Ramos (cell line): ENCODE measurements around the gene PLPP6.

ENCODE experiments used
- in situ Hi-C: fragments of 300-500 bp; cut with MboI; formaldehyde crosslinking; loops from one replicate; pipeline ENCODE4 v1.14.3; 2022; ENCODE audit warnings: low sequenced_read_pairs; ENCODE audit not compliant: unreplicated experiment

Gene PLPP6

GRCh38 chr9:4661165-4661564 is 929 bp upstream of the PLPP6 start:
- in situ Hi-C loops: no loop called here

DNA sequence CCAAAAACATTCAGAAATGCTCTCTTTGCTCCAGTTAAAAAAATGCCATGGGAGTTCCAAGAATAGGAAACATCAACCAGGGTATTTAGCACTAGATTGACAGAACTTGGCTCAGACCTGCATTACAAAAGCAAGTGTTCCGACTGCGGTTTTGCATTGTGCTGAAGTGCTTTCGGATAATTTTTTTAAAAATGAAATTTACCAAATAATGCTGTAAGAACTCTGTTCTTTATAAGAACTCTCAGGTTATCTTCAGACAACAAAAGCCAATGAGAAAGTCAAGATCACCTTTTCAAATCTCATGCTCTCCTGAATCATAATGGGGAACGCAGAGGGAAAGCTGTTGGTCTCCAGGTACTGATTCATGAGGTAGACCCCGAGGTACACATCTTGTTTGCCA is 483 bp upstream of the PLPP6 start:
- in situ Hi-C loops: no loop called here

DNA sequence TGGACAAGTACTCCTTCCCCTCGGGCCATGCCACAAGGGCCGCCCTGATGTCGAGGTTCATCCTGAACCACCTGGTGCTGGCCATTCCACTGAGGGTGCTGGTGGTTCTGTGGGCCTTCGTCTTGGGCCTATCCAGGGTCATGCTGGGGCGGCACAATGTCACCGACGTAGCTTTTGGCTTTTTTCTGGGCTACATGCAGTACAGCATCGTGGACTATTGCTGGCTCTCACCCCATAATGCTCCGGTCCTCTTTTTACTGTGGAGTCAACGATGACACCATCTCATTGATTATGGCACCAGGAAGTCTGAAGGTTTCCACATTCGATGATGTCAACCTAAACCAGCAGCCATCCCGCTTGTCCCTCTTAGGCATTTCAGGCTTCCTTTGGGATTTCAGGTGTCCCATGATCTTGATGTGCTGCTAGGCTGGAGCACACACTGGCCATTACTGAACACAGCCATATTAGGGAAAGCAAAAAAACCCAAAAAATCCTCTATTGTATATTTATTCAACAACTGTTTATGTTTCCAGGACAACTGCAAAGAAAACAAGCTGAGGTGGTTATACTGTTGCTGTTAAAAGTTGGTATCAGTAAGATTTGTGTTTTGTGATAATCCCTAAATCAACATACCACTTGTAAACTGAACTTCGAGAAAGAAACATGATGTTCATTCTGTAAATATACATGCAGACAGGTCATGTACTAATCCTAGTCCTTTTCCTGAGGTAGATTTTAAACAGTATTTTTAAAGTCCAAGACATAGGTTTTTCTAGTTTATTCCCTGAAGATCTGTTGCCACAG is 1.1 kb downstream of the PLPP6 start:
- in situ Hi-C loops: no loop called here

GRCh38 chr9:4663956-4664355 is 1.9 kb downstream of the PLPP6 start:
- in situ Hi-C loops: no loop called here

DNA sequence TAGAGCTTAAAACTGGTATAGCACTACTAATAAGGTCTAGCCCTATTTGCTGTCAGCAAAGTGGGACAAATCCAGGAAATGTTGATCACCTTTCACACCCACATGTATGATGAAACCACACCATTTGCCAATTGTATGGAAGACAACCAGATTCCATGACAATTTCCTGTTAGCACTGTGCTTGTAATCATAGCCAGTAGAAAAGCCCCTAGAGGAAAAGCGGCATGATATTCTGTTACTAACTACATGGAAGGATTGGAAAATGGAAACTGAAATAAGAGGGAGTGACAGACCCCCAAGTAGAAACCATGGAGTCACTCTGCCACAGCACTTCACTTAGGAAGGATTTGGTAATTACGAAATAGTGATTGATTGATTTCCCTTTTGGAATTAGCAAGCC is 3.3 kb downstream of the PLPP6 start:
- in situ Hi-C loops: no loop called here

DNA sequence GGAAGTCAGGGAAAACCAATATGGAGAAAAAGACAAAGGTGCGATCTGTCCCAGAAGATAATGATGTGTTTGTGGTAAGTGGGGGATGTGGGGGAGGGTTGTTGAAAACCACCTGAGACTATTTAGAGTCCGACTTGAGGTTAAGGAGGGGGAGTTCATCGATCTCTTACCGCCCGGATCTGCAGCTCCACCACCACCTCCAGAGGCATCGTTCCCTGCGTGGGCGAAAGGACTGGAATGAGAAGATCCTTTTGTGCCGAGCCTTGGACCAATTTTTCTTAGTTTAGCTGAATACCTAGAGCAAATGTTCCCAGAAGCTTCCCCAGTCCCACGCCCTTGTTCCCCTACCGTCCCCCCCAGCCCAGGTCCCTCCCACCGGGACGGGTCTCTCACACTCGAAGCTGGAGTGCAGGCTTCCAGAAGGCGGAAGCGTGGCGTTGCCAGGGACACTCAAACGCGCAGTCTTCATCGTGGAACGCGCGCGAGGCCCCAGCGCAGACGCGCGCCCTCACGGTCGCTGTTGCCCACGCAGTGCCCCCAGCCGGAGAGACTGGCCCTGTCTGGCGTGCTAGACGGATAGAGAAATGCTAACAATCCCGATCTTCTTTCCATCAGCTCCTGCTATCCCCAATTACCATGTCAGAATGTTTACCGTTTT is 4.1 kb downstream of the PLPP6 start, which contains the start of gene SPATA6L:
Gene SPATA6L, minus strand, starts transcription at position 439 of the 658 bp plus-strand sequence. Its CDS starts 230 bp downstream, at position 209.
- in situ Hi-C loops: no loop called here

DNA sequence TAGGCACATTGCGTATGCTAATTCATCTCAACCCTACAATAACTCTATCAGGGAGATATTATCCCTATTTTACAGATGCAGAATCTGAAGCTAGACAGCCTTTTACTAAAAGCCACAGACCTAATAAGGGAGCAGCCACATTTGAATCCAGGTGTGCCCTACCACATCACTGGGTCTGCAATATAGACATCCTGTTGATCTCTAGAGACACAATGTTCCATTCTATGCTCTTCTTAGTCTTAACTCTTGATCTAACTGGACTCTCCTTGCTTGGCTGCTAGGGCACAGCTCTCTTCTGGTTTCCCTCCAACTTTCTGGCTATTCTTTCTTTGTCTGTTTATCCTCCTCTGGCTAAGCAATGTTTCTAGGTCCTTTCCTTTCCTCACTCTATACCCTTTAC is 5.6 kb downstream of the PLPP6 start:
- in situ Hi-C loops: no loop called here

GRCh38 chr9:4668604-4669003 is 6.5 kb downstream of the PLPP6 start:
- in situ Hi-C loops: no loop called here

- in situ Hi-C loops: no loop called here
Observed at GRCh38 chr9:4669890-4670289, 7.8 kb downstream of the PLPP6 start.

DNA sequence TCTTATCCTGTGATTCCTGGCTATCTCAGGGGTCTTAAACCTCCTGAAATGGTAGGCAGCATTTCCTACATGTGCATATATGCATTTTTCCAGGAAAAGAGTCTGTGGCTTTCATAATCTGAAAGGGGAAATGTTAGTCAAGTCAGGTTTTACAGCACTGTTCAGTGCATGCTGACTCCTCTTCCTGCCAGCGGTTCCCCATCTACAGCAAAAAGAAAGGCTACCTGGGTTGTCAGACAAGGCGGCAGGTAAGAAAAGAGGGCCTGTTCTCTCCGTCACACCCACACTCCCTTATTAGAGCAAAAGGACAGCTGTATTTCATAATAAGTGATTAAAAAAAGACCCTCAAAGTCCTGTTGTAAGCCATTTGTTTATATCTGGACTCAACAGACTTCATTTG is 8.5 kb downstream of the PLPP6 start:
- in situ Hi-C loops: no loop called here

- in situ Hi-C loops: no loop called here
Observed at GRCh38 chr9:4671737-4672136, 9.6 kb downstream of the PLPP6 start.

GRCh38 chr9:4674783-4675182 is 12.7 kb downstream of the PLPP6 start:
- in situ Hi-C loops: no loop called here

- in situ Hi-C loops: no loop called here
Observed at GRCh38 chr9:4677392-4677791, 15.3 kb downstream of the PLPP6 start.

DNA sequence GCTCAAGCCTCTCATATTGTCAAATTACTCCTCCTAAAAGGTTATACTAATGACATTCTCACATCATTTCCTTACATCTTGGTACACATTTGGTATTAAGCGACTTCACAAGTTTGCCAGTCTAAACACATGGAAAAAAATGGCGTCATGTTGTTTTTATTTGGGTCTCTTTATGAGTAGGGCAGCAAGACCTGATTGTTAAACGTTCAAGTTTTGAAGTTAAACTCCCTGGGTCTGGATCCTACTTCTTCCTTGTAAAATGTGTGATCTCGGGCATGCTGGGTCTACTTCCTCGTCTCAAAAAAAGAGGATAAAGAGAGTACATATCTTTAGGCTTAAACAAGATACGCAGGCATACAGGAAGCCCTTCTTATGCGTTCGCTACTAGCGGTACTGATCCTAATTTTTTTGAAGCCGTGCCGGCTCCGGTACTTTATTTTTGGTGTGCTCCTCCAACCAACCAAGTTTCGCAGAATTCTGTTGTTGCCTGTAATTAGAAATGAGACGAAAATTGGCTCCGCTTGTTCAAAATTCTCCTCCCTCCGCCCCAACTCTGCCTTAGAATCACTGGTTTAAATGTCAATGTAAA is 16.7 kb downstream of the PLPP6 start:
- in situ Hi-C loops: no loop called here

GRCh38 chr9:4679268-4680172 is 17.4 kb downstream of the PLPP6 start, which contains the start of gene CDC37L1:
TSS of gene CDC37L1 (plus strand) at chr9:4679569. CDS start at chr9:4679768, 199 bp downstream.
- in situ Hi-C loops: no loop called here

- in situ Hi-C loops: no loop called here
Observed at GRCh38 chr9:4680173-4680525, 18.1 kb downstream of the PLPP6 start.

DNA sequence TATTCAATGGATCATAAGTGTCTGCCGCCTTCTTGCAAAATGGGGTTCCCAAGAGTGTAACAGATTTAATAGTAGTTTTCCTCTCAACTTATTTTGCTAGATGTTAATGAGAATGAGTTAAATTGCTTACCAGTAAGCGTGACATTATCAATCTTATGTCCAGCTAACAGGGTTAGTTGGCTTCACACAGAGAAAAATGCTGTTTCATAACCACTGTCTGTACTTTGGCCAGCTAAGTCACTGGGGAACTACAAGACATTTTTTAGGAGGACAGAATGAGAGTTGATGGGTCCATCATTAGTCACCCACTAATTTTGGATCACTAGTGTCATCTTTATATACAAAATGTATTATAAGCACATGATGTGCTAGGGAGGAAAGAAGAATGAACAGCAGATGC is 18.7 kb downstream of the PLPP6 start:
- in situ Hi-C loops: no loop called here

- in situ Hi-C loops: no loop called here
Observed at GRCh38 chr9:4684820-4685219, 22.7 kb downstream of the PLPP6 start.

DNA sequence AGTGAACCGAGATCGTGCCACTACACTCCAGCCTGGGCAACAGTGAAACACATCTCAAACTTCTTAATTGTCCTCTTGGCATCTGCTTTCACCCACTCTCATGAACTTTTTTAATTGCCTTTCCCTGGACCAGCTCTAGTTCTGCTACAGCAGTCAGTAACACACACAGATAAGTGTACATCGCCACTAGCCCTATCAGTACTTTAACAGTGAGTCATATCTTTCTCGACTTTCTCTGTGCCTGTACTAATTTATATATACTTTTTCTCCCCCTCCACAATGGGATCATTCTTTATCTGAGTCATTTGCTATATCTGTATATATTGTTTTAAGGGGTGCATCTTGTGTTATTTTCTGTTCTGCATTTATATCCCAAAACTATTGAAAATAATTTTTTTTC is 24.0 kb downstream of the PLPP6 start:
- in situ Hi-C loops: no loop called here

DNA sequence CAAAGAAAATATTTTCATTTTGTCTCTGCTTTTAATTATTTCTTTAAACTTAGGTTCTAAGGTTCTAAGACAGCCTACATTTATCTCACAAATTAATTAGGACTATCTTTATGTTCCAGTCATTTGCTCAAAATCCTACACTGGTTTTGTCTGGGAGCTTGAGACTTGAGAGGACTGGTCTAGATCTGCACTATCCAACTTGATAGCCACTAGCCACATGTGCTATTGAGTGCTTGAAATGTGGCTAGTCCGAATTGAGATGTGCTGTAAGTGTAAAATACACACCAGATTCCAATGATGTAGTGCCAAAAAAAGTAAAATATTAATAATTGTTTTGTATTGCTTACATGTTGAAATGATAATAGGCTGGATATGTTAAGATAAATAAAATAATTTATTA is 24.5 kb downstream of the PLPP6 start:
- in situ Hi-C loops: no loop called here
